Measurements from ENCODE around the gene PRDM16. TPM values are rescaled to one million over a fixed set of nuclear protein-coding genes. Genes with fewer than 3 reads are reported as not detected.

Gene PRDM16
- total and polyA plus RNA-seq, 2 experiments from 2014 or later: 0.14 to 0.16 TPM

DNA sequence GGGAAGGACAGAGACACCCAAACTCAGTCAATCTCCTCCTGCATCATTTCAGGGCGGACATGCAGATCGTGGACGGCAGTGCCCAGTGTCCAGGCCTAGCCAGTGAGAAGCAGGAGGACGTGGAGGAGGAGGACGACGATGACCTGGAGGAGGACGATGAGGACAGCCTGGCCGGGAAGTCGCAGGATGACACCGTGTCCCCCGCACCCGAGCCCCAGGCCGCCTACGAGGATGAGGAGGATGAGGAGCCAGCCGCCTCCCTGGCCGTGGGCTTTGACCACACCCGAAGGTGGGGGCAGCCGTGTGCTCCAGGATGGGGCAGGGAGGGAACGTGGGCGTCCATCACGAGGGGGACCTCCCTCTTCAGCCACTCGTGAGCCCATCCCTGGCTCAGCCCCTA, 361.8 kb downstream of the PRDM16 start:
- Mint-ChIP-seq H3K36me3 (ENCODE audit: low read depth) (no peaks in the 10 kb centered on the region), H3K4me1 (peaks cover 8% of the 10 kb centered on the region; the same call in 2 of the 3 replicates), H3K9me3 (no peaks in the 10 kb centered on the region), H3K27me3 (ENCODE audit: insufficient read depth, low read depth, poor library complexity) (peaks cover 7% of the 10 kb centered on the region), H3K4me3 (no peak overlapping the region), H3K27ac (no peak overlapping the region; the same call in 1 of the 2 replicates)
- Histone ChIP-seq H2AFZ (no peak overlapping the region), H3K79me2 (replicated peaks; ENCODE audit: insufficient read depth) (no peaks in the 10 kb centered on the region), H3K4me1 (ENCODE audit: insufficient read depth) (no peaks in the 10 kb centered on the region), H4K20me1 (replicated peaks; ENCODE audit: insufficient read depth) (no peaks in the 10 kb centered on the region), H3K4me3 (no peak overlapping the region), H3K4me2 (no peak overlapping the region), H3K27ac (ENCODE audit: low read depth) (no peak overlapping the region), H3K9me2 (ENCODE audit: insufficient read depth) (no peaks in the 10 kb centered on the region), H3F3A (replicated peaks; ENCODE audit: low read depth) (no peaks in the 10 kb centered on the region), H3K27me3 (ENCODE audit: insufficient read depth) (no peaks in the 10 kb centered on the region), H3K36me3 (ENCODE audit: insufficient read depth) (no peaks in the 10 kb centered on the region)
- ATAC-seq (no peak; the same call in 2 of the 3 replicates), DNase-seq (ENCODE audit: low spot score) (no peak)
- TF ChIP-seq JUNB (IDR thresholded peaks at IDR 0.05; ENCODE audit: unreplicated experiment) (no peak), ZNF114 (CRISPR knock-in tag; IDR thresholded peaks at IDR 0.05) (no peak), NANOG (IDR thresholded peaks at IDR 0.05; ENCODE audit: borderline replicate concordance) (no peak), STAT1 (IDR thresholded peaks at IDR 0.05; ENCODE audit: unreplicated experiment) (no peak), POLR2AphosphoS5 (IDR thresholded peaks at IDR 0.05; ENCODE audit: low read depth) (no peak), ZNF331 (CRISPR knock-in tag; IDR thresholded peaks at IDR 0.05; ENCODE audit: low read depth) (no peak), EZH2phosphoT487 (IDR thresholded peaks at IDR 0.05; ENCODE audit: unreplicated experiment) (no peak), ETS1 (IDR thresholded peaks at IDR 0.05) (no peak), EZH2 (IDR thresholded peaks at IDR 0.05; ENCODE audit: low read depth, unreplicated experiment) (no peak), CREB1 (CRISPR knock-in tag; IDR thresholded peaks at IDR 0.05; ENCODE audit: low read depth) (no peak)
- TF ChIP-seq, protein P1, sequence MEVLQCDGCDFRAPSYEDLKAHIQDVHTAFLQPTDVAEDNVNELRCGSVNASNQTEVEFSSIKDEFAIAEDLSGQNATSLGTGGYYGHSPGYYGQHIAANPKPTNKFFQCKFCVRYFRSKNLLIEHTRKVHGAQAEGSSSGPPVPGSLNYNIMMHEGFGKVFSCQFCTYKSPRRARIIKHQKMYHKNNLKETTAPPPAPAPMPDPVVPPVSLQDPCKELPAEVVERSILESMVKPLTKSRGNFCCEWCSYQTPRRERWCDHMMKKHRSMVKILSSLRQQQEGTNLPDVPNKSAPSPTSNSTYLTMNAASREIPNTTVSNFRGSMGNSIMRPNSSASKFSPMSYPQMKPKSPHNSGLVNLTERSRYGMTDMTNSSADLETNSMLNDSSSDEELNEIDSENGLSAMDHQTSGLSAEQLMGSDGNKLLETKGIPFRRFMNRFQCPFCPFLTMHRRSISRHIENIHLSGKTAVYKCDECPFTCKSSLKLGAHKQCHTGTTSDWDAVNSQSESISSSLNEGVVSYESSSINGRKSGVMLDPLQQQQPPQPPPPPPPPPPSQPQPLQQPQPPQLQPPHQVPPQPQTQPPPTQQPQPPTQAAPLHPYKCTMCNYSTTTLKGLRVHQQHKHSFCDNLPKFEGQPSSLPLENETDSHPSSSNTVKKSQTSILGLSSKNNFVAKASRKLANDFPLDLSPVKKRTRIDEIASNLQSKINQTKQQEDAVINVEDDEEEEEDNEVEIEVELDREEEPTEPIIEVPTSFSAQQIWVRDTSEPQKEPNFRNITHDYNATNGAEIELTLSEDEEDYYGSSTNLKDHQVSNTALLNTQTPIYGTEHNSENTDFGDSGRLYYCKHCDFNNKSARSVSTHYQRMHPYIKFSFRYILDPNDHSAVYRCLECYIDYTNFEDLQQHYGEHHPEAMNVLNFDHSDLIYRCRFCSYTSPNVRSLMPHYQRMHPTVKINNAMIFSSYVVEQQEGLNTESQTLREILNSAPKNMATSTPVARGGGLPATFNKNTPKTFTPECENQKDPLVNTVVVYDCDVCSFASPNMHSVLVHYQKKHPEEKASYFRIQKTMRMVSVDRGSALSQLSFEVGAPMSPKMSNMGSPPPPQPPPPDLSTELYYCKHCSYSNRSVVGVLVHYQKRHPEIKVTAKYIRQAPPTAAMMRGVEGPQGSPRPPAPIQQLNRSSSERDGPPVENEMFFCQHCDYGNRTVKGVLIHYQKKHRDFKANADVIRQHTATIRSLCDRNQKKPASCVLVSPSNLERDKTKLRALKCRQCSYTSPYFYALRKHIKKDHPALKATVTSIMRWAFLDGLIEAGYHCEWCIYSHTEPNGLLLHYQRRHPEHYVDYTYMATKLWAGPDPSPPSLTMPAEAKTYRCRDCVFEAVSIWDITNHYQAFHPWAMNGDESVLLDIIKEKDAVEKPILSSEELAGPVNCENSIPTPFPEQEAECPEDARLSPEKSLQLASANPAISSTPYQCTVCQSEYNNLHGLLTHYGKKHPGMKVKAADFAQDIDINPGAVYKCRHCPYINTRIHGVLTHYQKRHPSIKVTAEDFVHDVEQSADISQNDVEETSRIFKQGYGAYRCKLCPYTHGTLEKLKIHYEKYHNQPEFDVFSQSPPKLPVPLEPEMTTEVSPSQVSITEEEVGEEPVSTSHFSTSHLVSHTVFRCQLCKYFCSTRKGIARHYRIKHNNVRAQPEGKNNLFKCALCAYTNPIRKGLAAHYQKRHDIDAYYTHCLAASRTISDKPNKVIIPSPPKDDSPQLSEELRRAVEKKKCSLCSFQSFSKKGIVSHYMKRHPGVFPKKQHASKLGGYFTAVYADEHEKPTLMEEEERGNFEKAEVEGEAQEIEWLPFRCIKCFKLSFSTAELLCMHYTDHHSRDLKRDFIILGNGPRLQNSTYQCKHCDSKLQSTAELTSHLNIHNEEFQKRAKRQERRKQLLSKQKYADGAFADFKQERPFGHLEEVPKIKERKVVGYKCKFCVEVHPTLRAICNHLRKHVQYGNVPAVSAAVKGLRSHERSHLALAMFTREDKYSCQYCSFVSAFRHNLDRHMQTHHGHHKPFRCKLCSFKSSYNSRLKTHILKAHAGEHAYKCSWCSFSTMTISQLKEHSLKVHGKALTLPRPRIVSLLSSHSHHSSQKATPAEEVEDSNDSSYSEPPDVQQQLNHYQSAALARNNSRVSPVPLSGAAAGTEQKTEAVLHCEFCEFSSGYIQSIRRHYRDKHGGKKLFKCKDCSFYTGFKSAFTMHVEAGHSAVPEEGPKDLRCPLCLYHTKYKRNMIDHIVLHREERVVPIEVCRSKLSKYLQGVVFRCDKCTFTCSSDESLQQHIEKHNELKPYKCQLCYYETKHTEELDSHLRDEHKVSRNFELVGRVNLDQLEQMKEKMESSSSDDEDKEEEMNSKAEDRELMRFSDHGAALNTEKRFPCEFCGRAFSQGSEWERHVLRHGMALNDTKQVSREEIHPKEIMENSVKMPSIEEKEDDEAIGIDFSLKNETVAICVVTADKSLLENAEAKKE (CRISPR knock-in tag; IDR thresholded peaks at IDR 0.05): no peak
- TF ChIP-seq, protein P2, sequence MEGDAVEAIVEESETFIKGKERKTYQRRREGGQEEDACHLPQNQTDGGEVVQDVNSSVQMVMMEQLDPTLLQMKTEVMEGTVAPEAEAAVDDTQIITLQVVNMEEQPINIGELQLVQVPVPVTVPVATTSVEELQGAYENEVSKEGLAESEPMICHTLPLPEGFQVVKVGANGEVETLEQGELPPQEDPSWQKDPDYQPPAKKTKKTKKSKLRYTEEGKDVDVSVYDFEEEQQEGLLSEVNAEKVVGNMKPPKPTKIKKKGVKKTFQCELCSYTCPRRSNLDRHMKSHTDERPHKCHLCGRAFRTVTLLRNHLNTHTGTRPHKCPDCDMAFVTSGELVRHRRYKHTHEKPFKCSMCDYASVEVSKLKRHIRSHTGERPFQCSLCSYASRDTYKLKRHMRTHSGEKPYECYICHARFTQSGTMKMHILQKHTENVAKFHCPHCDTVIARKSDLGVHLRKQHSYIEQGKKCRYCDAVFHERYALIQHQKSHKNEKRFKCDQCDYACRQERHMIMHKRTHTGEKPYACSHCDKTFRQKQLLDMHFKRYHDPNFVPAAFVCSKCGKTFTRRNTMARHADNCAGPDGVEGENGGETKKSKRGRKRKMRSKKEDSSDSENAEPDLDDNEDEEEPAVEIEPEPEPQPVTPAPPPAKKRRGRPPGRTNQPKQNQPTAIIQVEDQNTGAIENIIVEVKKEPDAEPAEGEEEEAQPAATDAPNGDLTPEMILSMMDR (conservative IDR thresholded peaks at IDR 0.05; ENCODE audit: low read depth in 2 of 2): no peak
- TF ChIP-seq, protein P3, sequence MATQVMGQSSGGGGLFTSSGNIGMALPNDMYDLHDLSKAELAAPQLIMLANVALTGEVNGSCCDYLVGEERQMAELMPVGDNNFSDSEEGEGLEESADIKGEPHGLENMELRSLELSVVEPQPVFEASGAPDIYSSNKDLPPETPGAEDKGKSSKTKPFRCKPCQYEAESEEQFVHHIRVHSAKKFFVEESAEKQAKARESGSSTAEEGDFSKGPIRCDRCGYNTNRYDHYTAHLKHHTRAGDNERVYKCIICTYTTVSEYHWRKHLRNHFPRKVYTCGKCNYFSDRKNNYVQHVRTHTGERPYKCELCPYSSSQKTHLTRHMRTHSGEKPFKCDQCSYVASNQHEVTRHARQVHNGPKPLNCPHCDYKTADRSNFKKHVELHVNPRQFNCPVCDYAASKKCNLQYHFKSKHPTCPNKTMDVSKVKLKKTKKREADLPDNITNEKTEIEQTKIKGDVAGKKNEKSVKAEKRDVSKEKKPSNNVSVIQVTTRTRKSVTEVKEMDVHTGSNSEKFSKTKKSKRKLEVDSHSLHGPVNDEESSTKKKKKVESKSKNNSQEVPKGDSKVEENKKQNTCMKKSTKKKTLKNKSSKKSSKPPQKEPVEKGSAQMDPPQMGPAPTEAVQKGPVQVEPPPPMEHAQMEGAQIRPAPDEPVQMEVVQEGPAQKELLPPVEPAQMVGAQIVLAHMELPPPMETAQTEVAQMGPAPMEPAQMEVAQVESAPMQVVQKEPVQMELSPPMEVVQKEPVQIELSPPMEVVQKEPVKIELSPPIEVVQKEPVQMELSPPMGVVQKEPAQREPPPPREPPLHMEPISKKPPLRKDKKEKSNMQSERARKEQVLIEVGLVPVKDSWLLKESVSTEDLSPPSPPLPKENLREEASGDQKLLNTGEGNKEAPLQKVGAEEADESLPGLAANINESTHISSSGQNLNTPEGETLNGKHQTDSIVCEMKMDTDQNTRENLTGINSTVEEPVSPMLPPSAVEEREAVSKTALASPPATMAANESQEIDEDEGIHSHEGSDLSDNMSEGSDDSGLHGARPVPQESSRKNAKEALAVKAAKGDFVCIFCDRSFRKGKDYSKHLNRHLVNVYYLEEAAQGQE (IDR thresholded peaks at IDR 0.05; ENCODE audit: unreplicated experiment): no peak

All from GM23338 (cell line).